Ascending aorta (tissue), 2 donors: Measurements from ENCODE around the gene TUBA1C. TPM values are rescaled to one million over a fixed set of nuclear protein-coding genes. Genes with fewer than 3 reads are reported as not detected.

ENCODE experiments used
- DNase-seq, 2 donors: peaks; one replicate each; pipeline ENCODE4 v3.0.0-alpha.2; 2019; ENCODE audit warnings: low spot score in 2 of 2
- H3K27ac ChIP-seq, 2 donors: fragments of 200-600 bp; sonication (generic); one replicate each; pipeline ENCODE4 v1.5.1; 2016 to 2017; ENCODE audit warnings: mild to moderate bottlenecking in 1 of 2
- H3K27me3 ChIP-seq: fragments of 200-600 bp; sonication (generic); one replicate; pipeline ENCODE4 v1.5.1; 2017
- H3K36me3 ChIP-seq, 2 donors: fragments of 200-600 bp; sonication (generic); one replicate each; pipeline ENCODE4 v1.5.1; 2016
- H3K4me1 ChIP-seq, 2 donors: fragments of 200-600 bp; sonication (generic); one replicate each; pipeline ENCODE4 v1.5.1; 2016 to 2017; ENCODE audit warnings: mild to moderate bottlenecking in 1 of 2
- H3K4me3 ChIP-seq, 2 donors: fragments of 200-600 bp; sonication (generic); one replicate each; pipeline ENCODE4 v1.5.1; 2016 to 2017; ENCODE audit warnings: mild to moderate bottlenecking in 1 of 2
- H3K9me3 ChIP-seq, 2 donors: fragments of 200-600 bp; sonication (generic); one replicate each; pipeline ENCODE4 v1.5.1; 2016
- intact Hi-C: fragments of 100-400 bp; cut with DNase I; formaldehyde crosslinking; loops from one replicate; pipeline ENCODE4 v1.15.1; 2023
- total RNA-seq: library from RNA; depleted of rRNA; stranded (reverse); fragments of >200 nt; gene quantifications from one replicate; pipeline ENCODE4 v1.1.0, GENCODE V29; 2016
- TF ChIP-seq, protein P1 (sequence below), 3 experiments: fragments of 200-600 bp in 2 of 3; fragments of 450-650 bp in 1 of 3; sonication (generic) in 2 of 3; IDR thresholded peaks; one replicate each; pipeline ENCODE4 v1.5.1; 2016 to 2019; ENCODE audit warnings: antibody characterized with exemption in 3 of 3, mild to moderate bottlenecking in 1 of 3, moderate library complexity in 1 of 3

Gene TUBA1C
- total RNA-seq, 1 donor from 2014 or later = 370 TPM

DNA sequence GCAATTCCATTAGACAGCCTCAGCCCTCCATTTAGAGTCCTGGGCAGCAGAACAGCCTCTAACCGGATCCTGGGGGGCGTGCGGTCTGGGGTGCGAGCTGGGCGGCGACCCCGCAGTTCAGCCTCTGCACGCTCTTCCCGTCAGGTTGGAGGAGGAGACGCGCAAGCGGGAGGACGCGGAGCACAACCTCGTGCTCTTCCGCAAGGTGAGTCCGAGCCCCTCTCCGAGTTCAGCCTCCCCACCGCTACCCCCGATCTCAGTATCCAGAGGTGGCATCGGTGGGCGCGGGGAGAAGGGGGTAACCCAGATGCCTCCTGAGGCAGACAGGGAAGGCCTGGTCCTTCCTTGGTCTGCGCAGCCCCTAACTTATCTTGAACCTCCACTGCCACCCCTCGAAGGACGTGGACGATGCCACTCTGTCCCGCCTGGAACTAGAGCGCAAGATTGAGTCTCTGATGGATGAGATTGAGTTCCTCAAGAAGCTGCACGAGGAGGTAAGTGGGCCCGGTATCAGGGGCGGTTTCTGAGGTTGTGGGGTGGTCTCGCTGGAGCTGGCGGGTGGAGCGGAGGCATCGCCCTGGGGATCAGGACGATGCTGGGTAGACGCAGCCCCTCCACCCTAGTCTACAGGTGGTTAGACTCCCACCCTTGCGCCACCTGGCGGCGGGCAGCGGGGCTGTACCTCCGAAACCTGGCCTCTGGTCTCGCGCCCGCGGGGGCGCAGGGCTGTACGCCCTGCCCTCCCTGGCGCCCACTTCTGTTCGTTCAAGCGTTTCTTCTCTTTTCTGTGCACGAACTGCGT, 31.4 kb downstream of the TUBA1C start:
- no peak for DNase-seq
- no peaks in the 10 kb centered on the region for H3K9me3 ChIP-seq
- no peak overlapping the region for H3K27ac ChIP-seq
- H3K4me3 ChIP-seq = peak overlapping the region in 1 of 2 donors; percentile 44
- TF ChIP-seq, protein P1, sequence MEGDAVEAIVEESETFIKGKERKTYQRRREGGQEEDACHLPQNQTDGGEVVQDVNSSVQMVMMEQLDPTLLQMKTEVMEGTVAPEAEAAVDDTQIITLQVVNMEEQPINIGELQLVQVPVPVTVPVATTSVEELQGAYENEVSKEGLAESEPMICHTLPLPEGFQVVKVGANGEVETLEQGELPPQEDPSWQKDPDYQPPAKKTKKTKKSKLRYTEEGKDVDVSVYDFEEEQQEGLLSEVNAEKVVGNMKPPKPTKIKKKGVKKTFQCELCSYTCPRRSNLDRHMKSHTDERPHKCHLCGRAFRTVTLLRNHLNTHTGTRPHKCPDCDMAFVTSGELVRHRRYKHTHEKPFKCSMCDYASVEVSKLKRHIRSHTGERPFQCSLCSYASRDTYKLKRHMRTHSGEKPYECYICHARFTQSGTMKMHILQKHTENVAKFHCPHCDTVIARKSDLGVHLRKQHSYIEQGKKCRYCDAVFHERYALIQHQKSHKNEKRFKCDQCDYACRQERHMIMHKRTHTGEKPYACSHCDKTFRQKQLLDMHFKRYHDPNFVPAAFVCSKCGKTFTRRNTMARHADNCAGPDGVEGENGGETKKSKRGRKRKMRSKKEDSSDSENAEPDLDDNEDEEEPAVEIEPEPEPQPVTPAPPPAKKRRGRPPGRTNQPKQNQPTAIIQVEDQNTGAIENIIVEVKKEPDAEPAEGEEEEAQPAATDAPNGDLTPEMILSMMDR (IDR thresholded peaks at IDR 0.05) = peak; percentile 22 to 56 (median 53)
- intact Hi-C loops = no loop called here
- H3K36me3 ChIP-seq = no peaks in the 10 kb centered on the region
- H3K27me3 ChIP-seq = peaks cover 23% of the 10 kb centered on the region
- peaks cover 6 to 21% of the 10 kb centered on the region in 2 donors for H3K4me1 ChIP-seq

DNA sequence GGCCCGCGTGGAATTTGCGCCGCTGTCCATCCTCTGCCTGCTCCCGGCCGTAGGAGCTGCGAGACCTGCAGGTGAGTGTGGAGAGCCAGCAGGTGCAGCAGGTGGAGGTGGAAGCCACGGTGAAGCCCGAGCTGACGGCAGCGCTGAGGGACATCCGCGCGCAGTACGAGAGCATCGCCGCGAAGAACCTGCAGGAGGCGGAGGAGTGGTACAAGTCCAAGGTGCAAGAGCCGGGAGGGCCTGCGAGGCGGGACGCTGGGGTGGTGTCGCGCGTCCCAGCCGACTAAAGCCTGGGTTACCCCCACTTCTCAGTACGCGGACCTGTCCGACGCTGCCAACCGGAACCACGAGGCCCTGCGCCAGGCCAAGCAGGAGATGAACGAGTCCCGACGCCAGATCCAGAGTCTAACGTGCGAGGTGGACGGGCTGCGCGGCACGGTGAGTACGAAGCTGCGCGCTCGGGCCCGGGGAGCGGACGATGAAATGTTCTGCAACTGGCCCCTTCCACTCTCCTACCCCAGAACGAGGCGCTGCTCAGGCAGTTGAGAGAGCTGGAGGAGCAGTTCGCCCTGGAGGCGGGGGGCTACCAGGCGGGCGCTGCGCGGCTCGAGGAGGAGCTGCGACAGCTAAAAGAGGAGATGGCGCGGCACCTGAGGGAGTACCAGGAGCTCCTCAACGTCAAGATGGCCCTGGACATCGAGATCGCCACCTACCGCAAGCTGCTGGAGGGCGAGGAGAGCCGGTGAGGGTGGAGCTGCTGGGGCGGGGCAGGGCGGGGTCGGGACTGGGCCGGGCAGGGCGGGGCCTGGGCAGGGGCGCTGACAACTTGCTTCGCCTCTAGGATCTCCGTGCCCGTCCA, 32.2 kb downstream of the TUBA1C start:
- intact Hi-C loops = no loop called here
- peak overlapping the region; percentile 37 to 44 for H3K4me3 ChIP-seq
- TF ChIP-seq, protein P1 (IDR thresholded peaks at IDR 0.05) = peak in 1 of 3 experiments; percentile 0
- H3K4me1 ChIP-seq = peaks cover 6 to 21% of the 10 kb centered on the region in 2 donors
- H3K36me3 ChIP-seq = no peaks in the 10 kb centered on the region
- no peak for DNase-seq
- peaks cover 23% of the 10 kb centered on the region for H3K27me3 ChIP-seq
- no peak overlapping the region for H3K27ac ChIP-seq
- no peaks in the 10 kb centered on the region for H3K9me3 ChIP-seq

DNA sequence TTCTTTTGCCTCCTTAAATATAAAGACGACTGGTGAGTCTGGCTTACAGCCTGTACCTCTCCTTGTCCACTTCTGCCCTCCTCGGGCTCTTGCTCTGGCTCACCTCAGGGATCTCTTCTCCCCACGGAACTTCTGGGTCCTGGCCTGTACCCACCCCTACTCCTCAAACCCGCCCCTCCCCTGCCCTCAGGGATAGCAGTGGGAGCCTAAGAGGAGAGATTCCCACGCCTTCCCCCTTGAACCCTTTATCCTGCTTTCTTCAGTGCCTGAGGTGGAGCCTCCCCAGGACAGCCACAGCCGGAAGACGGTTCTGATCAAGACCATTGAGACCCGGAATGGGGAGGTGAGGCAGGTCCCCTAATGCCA, 32.8 kb downstream of the TUBA1C start:
- no peak for DNase-seq
- Histone ChIP-seq H3K36me3 (no peaks in the 10 kb centered on the region), H3K27me3 (peaks cover 23% of the 10 kb centered on the region), H3K27ac (no peak overlapping the region), H3K4me1 (peaks cover 2 to 20% of the 10 kb centered on the region in 2 donors), H3K9me3 (no peaks in the 10 kb centered on the region), H3K4me3 (peak overlapping the region in 1 of 2 donors; percentile 44)
- intact Hi-C loops = no loop called here
- TF ChIP-seq, protein P1 (IDR thresholded peaks at IDR 0.05) = no peak

DNA sequence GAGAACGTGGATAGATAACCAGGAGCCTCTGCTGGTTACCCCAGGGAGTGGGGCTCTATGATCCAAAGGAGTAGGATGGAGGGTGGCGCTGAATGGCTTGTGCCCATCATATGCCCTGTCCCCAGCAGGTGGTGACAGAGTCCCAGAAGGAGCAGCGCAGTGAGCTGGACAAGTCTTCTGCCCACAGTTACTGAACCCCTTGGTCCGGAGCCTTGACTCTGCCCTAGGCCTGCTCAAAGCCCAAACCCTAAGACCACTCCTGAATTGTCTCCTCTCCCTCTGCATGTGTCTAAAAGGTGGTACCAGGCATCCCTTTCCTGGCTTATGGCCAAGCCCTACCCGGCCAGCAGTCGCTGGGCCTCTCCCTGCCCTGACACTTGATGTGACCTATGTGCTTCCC, 33.3 kb downstream of the TUBA1C start:
- H3K9me3 ChIP-seq = no peaks in the 10 kb centered on the region
- H3K36me3 ChIP-seq = no peaks in the 10 kb centered on the region
- peaks cover 23% of the 10 kb centered on the region for H3K27me3 ChIP-seq
- H3K4me1 ChIP-seq = peaks cover 2 to 17% of the 10 kb centered on the region in 2 donors
- H3K4me3 ChIP-seq = no peak overlapping the region
- DNase-seq = no peak
- TF ChIP-seq, protein P1 (IDR thresholded peaks at IDR 0.05) = no peak
- H3K27ac ChIP-seq = no peak overlapping the region
- intact Hi-C loops = no loop called here

DNA sequence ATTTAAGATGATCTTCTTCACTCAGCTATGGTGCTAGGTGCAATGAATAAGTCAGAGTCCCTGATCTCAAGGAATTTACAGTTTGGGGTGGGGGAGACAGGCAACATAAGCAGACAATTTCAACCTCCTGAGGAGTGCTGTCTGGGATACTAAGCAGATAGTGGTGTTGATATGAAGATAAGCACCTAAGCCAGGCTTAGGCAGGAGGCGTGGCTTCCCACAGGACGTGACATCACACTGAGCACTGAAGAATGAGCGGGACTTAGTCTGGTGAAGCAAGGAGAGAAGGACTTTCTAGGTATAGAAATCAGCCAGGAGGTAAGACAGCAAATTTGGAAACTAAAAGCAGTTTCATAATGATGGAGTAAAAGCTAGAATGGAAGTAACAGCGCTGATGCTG, 36.9 kb downstream of the TUBA1C start:
- Histone ChIP-seq H3K36me3 (no peaks in the 10 kb centered on the region), H3K4me3 (no peak overlapping the region), H3K4me1 (peaks cover under 1 to 7% of the 10 kb centered on the region in 2 donors), H3K9me3 (no peaks in the 10 kb centered on the region), H3K27me3 (peaks cover 13% of the 10 kb centered on the region), H3K27ac (no peak overlapping the region)
- intact Hi-C loops = no loop called here
- DNase-seq = no peak
- TF ChIP-seq, protein P1 (IDR thresholded peaks at IDR 0.05) = no peak
